Endothelial cell (in vitro differentiated cells): ENCODE measurements around the gene UNC5CL. TPM values are rescaled to one million over a fixed set of nuclear protein-coding genes. Genes with fewer than 3 reads are reported as not detected.

Experiments
- DNase-seq: peaks from one replicate; pipeline ENCODE4 v3.0.0; 2021; ENCODE audit warnings: low spot score
- H3K27ac Mint-ChIP-seq: one replicate; pipeline ENCODE4 v1.8.0; 2021; ENCODE audit warnings: mixed read lengths, inconsistent platforms; ENCODE audit not compliant: unreplicated experiment
- H3K27me3 Mint-ChIP-seq: one replicate; pipeline ENCODE4 v1.8.0; 2021; ENCODE audit warnings: mild to moderate bottlenecking, moderate library complexity, mixed read lengths, inconsistent platforms; ENCODE audit not compliant: unreplicated experiment
- H3K36me3 Mint-ChIP-seq: one replicate; pipeline ENCODE4 v1.8.0; 2021; ENCODE audit warnings: mild to moderate bottlenecking, low read depth, mixed read lengths, inconsistent platforms; ENCODE audit not compliant: unreplicated experiment
- H3K4me1 Mint-ChIP-seq: one replicate; pipeline ENCODE4 v1.8.0; 2021; ENCODE audit warnings: mild to moderate bottlenecking, mixed read lengths, inconsistent platforms; ENCODE audit not compliant: unreplicated experiment
- H3K4me3 Mint-ChIP-seq: one replicate; pipeline ENCODE4 v1.8.0; 2021; ENCODE audit warnings: mild to moderate bottlenecking, mixed read lengths, inconsistent platforms; ENCODE audit not compliant: unreplicated experiment
- H3K9me3 Mint-ChIP-seq: one replicate; pipeline ENCODE4 v1.8.0; 2021; ENCODE audit warnings: mixed read lengths, inconsistent platforms; ENCODE audit not compliant: unreplicated experiment
- CTCF ChIP-seq: fragments of 200-600 bp; sonication (generic); IDR thresholded peaks from one replicate; pipeline ENCODE4 v1.5.0; 2021; ENCODE audit warnings: antibody characterized with exemption; ENCODE audit not compliant: unreplicated experiment
- total RNA-seq: library from RNA; stranded (reverse); fragmentation: NEBNext Ultra II Directional; extraction: Animal tissue kit (Norgen Biotek cat#: 25700); gene quantifications from one replicate; pipeline ENCODE4 v1.2.1, GENCODE V29; 2021; ENCODE audit not compliant: unreplicated experiment

UNC5CL gene
- total RNA-seq, 1 donor from 2014 or later, result 0.59 TPM

GRCh38 chr6:41050536-41050935 is 11.5 kb upstream of the UNC5CL start:
- H3K9me3 Mint-ChIP-seq, result no peaks in the 10 kb centered on the region
- no peak overlapping the region for H3K4me3 Mint-ChIP-seq
- TF ChIP-seq CTCF, result no peak
- no peak overlapping the region for H3K27ac Mint-ChIP-seq
- DNase-seq, result no peak
- peaks cover 17% of the 10 kb centered on the region for H3K4me1 Mint-ChIP-seq
- no peaks in the 10 kb centered on the region for H3K36me3 Mint-ChIP-seq
- peaks cover 8% of the 10 kb centered on the region for H3K27me3 Mint-ChIP-seq

DNA sequence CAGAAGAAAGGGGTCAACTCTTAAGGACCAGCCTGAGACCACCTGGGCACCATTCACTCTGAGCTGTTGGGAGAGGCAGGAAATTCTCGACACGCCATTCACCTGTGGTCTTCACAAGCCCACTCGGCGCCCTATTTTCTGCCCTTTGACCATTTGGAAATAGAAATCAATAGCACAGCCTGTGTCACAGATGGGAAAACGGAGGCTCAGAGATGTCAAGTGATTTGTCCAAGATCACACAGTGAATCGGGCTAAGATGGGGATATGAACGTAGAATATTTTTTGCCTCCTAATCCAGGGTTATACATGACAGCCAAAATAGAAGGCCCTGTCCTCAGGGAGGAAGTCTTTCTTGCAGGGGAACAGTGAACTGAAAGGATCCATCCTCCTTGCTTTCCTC is 10.9 kb upstream of the UNC5CL start:
- Mint-ChIP-seq H3K27me3 (peaks cover 8% of the 10 kb centered on the region), H3K9me3 (no peaks in the 10 kb centered on the region), H3K4me1 (peaks cover 17% of the 10 kb centered on the region), H3K36me3 (no peaks in the 10 kb centered on the region), H3K4me3 (no peak overlapping the region), H3K27ac (no peak overlapping the region)
- DNase-seq, result no peak
- no peak for TF ChIP-seq CTCF

DNA sequence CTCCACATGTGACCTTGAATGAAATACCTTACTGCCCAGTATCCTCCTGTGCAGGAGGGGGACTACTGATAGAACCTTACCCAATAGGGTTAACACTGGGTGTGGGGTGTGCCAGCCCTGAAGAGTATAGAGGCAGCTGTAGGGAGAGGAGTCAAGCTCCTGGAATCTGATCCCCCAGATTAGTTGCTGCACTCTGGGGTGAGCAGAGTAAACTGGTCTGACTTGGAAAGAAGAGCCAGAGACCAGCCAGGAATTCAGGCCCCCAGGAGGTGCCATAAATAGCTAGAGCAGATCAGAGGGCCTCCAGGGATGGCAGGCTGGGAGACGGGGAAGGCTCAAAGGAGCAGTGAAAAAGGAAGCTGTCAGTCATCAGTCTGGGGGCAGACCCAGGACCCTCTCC is 10.5 kb upstream of the UNC5CL start:
- no peaks in the 10 kb centered on the region for H3K9me3 Mint-ChIP-seq
- TF ChIP-seq CTCF, result no peak
- no peak overlapping the region for H3K4me3 Mint-ChIP-seq
- H3K4me1 Mint-ChIP-seq, result peaks cover 17% of the 10 kb centered on the region
- H3K27me3 Mint-ChIP-seq, result peaks cover 8% of the 10 kb centered on the region
- no peak for DNase-seq
- no peak overlapping the region for H3K27ac Mint-ChIP-seq
- no peaks in the 10 kb centered on the region for H3K36me3 Mint-ChIP-seq

- Mint-ChIP-seq H3K4me3 (no peak overlapping the region), H3K4me1 (peaks cover 17% of the 10 kb centered on the region), H3K9me3 (no peaks in the 10 kb centered on the region), H3K36me3 (no peaks in the 10 kb centered on the region), H3K27ac (no peak overlapping the region), H3K27me3 (peaks cover 6% of the 10 kb centered on the region)
- TF ChIP-seq CTCF, result no peak
- DNase-seq, result no peak
Measured at GRCh38 chr6:41047745-41048732, 9.0 kb upstream of the UNC5CL start.

- H3K4me1 Mint-ChIP-seq, result peaks cover 11% of the 10 kb centered on the region
- H3K27ac Mint-ChIP-seq, result no peak overlapping the region
- H3K9me3 Mint-ChIP-seq, result no peaks in the 10 kb centered on the region
- no peaks in the 10 kb centered on the region for H3K36me3 Mint-ChIP-seq
- peaks cover 6% of the 10 kb centered on the region for H3K27me3 Mint-ChIP-seq
- H3K4me3 Mint-ChIP-seq, result no peak overlapping the region
- DNase-seq, result no peak
- TF ChIP-seq CTCF, result no peak
Measured at GRCh38 chr6:41047306-41047705, 8.3 kb upstream of the UNC5CL start.
